GM19043 (cell line): Measurements from ENCODE around the gene RARRES2.
"Not testable (repeated sequence)": the region's sequence is repeated elsewhere in the genome, so short reads cannot be mapped to it uniquely, and the experiment has no call there.

ENCODE experiments used
- ATAC-seq: cut with Tn5 transposase; IDR thresholded peaks from one replicate; pipeline ENCODE4 v1.9.1; 2021; ENCODE audit warnings: low read depth; ENCODE audit not compliant: unreplicated experiment

RARRES2 gene

GRCh38 chr7:150304499-150305258, 36.8 kb downstream of the RARRES2 start:
- ATAC-seq: not testable (repeated sequence)

DNA sequence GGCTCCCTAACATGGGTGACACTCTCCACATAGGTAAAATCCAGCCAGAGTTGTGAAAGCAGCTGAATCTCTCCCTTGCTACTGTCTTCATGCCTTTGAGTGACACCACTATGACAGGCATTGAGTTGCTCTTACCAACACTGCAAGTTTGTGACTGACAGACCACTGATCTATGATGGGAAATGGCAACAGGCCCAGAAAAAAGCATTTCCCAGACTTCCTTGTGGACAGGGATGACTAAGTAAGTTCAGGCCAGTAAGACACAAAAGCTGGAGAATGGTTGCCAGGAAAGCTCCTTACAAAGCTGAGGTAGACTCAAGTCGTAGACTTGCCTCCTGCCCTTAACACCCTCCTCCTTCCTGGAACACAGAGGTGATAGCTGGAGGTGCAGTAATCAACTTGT, 38.5 kb downstream of the RARRES2 start:
- ATAC-seq: not testable (repeated sequence)

DNA sequence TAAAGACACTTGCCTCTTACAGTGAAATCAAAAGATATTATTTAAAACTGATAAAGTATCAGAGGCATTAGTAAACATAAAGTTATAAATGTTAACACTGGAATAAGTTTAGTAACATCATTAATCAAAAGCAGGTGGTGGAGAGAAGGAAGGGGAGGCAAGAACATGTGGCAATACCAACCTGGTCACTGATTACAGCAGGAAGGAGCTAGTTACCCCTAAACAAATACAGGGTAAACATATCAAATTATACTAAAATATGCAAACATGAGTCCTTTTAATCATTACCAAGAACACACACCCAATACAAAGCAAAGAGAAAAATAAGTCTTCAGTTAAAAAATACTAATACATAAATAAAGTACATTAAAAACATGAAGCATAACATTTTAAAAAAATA, 43.5 kb downstream of the RARRES2 start:
- not testable (repeated sequence) for ATAC-seq

GRCh38 chr7:150296802-150297201, 44.6 kb downstream of the RARRES2 start:
- not testable (repeated sequence) for ATAC-seq

GRCh38 chr7:150295614-150296013, 45.8 kb downstream of the RARRES2 start:
- not testable (repeated sequence) for ATAC-seq

DNA sequence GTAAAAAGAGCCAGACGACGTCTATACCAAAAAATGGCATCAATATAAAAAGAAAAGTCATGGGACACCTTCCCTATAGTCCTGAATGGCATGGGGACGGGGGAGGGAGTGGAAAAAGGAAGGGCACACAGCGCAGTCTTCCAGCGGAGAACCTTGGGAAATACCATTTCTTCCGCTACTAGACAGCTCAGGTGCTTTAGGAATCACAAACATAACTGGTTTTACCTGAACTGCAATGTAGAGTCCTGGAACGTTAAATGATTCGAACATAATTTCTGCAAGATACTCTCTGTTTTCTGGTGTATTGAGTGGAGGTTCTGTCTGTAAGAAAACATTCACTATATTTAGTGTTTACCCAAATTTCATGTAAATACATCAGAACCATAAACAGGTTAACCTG, 46.4 kb downstream of the RARRES2 start:
- ATAC-seq: not testable (repeated sequence)

GRCh38 chr7:150290317-150290716, 51.1 kb downstream of the RARRES2 start:
- ATAC-seq: not testable (repeated sequence)

DNA sequence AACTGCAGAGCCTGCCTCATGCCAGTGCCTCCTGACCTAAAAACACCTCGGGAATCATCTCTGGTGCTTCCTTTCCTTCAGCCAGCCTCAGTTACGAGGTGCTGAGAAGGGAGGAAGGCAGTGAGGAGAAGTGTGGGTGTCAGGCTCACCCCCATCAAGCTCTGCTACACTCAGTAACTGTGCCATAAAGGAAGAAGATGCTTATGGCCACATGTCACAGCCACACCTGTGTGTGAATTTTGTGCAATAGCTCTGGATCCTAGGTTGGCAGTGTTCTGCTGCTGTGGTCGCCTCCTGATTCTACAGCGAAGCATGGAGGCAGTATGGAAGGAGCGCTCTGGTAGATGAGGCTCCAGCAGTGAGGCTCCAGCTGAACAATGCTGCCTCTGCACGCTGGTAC, 52.6 kb downstream of the RARRES2 start:
- not testable (repeated sequence) for ATAC-seq
